Measurements from ENCODE around the gene NAALADL2.

DNA sequence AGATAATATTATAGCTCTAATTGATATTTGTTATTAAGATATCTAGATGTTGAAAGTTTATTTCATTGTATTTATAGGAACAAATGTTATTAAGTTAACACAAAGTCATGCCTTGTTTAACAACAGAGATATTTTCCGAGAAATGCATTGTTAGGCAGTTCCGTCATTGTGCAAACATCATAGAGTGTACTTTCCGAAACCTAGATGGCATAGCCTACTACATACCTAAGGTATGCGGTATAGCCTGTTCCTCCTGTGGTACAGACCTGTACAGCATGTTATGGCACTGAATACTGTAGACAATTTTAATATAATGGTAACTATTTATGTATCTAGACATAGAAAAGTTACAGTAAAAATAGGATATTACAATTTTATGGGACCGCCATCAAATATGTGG is 114.3 kb downstream of the NAALADL2 start:
- TF ChIP-seq, protein P1, sequence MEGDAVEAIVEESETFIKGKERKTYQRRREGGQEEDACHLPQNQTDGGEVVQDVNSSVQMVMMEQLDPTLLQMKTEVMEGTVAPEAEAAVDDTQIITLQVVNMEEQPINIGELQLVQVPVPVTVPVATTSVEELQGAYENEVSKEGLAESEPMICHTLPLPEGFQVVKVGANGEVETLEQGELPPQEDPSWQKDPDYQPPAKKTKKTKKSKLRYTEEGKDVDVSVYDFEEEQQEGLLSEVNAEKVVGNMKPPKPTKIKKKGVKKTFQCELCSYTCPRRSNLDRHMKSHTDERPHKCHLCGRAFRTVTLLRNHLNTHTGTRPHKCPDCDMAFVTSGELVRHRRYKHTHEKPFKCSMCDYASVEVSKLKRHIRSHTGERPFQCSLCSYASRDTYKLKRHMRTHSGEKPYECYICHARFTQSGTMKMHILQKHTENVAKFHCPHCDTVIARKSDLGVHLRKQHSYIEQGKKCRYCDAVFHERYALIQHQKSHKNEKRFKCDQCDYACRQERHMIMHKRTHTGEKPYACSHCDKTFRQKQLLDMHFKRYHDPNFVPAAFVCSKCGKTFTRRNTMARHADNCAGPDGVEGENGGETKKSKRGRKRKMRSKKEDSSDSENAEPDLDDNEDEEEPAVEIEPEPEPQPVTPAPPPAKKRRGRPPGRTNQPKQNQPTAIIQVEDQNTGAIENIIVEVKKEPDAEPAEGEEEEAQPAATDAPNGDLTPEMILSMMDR (IDR thresholded peaks at IDR 0.05), result no peak
- TF ChIP-seq EP300 (IDR thresholded peaks at IDR 0.05) (no peak), POLR2A (IDR thresholded peaks at IDR 0.05; ENCODE audit: low read depth) (no peak), POLR2AphosphoS5 (IDR thresholded peaks at IDR 0.05) (no peak)
